ENCODE measurements around the gene FAXDC2.
"Not testable (repeated sequence)": the region's sequence is repeated elsewhere in the genome, so short reads cannot be mapped to it uniquely, and the experiment has no call there.

The FAXDC2 gene

GRCh38 chr5:154829181-154829588 is 21.2 kb downstream of the FAXDC2 start:
- DNase-seq: peak; percentile 25

DNA sequence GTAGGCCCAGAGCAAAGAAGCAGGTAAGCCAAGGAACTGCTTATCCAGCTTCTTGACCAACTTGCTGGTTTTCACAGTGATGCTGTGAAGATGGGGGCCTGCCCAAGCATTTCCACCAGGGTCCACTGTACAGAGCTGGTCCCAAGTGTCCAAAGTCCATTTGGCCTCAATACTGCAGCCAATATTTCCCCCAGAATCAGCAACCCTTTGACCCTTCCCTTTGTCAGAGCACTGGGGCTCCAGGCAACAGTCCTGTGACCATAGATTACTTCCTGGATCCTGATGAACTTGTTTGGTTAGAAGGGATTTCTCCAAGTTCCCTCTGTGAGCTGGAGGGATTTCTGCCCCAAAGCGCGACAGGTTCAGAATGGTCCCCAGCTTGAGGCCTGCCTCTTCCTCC is 26.3 kb downstream of the FAXDC2 start:
- no peak for DNase-seq

DNA sequence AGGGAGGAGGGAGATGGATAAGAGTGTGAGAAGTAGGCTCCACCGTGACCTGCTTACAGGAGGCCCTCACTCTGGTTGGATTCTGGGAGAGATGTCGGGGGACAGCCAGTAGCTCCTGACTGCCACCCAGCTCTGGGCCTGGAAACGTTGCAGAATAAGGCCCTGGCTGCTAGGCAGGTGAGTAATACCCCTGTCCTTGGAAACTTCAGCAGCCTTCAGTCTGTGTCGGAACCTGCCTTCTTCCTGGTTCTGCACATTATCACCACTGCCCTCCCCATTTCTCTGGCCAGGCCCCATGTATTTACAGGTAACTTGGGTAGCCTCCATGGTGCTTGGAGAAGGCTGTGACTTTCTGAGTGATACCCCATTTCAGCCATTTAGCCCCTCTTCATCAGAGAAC is 26.8 kb downstream of the FAXDC2 start:
- no peak for DNase-seq

DNA sequence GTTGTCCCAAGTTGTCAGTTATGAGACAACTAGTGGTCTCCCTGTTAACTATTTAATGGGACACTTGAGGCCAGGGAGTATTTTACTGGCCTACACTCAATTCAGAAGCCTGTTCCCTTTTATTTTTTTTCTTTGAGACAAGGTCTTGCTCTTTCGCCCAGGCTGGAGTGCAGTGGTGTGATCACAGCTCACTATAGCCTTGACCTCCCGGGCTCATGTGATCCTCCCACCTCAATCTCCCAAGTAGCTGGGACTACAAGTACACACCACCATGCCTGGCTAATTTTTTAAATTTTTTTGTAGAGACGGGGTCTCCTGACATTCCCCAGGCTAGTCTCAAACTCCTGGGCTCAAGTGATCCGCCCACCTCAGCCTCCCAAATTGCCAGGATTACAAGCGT is 27.5 kb downstream of the FAXDC2 start:
- not testable (repeated sequence) for DNase-seq

DNA sequence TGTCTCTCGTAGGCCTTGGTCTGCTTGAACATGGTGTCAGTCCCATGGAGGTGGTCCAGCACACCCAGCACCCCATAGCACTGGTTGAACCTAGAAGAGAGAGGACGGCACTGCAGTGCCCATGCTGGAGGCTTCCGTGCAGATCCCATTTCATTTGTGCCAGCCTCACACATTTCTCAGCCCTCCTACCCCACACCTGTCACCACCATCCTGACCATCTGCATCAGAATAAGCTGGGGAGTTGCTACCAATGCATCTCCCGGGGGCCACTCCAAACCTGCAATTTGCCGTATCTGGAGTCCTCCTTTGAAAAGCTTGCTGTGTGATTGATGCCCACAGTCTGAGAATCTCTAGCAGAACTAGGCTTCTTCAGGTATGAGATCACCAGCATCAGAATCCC is 30.0 kb downstream of the FAXDC2 start:
- DNase-seq: no peak

GRCh38 chr5:154819546-154819945 is 30.9 kb downstream of the FAXDC2 start:
- DNase-seq: no peak

DNA sequence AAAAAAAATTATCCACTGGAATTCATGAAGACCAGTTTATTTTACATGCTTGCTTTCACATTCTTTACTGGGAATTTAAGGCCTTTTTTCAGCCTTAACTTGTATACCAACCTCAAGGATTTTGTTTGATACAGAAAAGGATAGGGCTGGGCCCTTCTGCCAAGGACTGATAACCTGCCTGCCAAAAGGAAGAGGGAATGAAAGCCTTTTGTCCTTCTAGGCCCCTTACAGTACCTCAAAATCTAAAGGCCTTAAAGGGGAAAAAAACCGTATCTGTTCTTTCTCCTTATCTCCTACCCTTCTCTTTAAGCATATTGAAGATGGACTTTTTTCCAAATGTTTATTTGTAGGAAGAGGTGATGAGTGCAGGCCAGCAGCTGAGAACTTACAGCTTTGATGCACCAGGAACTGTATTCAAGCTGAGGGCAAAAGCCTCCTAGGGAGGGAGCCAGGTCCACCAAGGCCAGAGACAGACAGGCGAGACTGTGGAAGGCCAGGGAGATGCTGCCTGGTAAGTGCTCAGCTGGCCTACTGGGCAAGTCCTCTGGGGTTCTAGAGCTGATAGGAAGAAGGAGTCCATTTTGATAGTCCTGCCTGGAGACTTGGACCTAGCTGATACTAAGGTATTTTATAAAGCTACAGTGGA is 31.8 kb downstream of the FAXDC2 start:
- DNase-seq: no peak

DNA sequence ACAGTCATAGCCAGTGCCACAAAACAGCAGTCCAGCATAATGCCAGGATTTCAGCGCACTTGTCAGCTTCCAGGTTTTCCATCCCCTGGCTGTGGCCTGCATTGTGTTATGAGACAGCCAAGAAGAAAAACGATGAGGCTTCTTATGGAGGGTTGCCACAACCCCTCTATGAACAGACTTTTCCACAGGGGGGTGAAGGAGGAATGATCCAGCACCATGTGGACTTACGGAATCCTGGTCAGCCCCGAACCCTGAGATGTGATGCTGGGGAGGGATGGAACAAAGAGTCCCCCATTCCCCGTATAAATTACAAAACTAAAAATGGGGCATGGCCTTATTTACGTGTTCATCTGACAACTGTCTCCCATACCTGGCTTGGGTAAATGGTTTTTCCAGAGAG is 32.6 kb downstream of the FAXDC2 start:
- DNase-seq: no peak

DNA sequence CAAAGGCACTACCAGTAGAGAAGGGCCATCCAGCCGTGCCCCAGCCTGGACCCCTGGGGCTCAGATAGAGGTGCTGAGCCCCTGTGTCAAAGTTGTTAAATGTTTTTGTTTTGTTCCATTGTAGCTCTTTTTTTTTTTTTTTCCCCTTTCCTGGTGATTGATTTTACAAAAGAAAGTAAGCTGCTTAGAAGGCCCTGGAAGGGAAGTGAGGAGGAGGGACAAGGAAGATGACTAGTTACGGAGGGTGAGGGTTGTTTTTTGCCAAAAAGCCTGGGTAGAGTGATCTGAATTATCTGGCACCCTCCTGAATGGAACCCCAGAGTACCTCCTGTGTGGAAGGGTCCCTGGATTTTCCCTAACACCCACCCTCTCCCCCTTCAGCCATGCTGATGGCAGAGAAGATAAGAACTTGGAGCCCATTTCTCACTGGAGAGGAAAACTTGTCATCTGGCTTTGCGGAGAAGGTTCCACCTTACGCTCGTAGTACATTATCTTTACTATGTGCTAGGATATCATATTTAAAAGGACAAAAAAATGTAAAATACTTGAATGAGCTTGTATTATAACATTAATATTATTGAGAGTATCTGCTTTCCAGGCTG is 33.4 kb downstream of the FAXDC2 start:
- no peak for DNase-seq

DNA sequence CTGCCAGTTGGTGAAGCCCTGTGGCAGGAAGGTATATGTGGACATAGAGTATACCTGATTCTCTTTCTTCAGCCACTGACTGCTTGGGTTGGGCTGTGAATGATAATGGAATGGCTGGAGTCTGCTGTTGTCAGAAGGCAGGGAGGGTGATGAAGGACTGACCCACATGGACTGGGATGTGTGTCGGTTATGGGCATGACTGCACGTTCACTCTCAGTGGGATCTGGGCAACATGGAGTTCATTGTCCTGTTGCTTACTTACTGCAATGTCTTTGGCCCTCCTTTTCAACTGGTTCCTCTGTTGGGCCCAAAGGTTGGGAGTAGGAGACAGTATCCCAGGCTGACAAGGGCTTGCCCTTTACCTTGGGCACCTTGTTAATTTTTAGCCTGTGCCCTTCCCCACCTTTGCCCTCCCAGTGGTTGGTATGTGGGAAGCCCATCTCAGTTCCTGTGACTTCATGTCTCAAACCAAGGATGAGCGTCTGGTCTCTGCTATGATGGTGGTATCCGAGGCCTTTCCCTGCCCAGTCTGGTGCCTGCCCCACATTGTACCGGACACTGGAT is 34.6 kb downstream of the FAXDC2 start:
- DNase-seq: no peak

DNA sequence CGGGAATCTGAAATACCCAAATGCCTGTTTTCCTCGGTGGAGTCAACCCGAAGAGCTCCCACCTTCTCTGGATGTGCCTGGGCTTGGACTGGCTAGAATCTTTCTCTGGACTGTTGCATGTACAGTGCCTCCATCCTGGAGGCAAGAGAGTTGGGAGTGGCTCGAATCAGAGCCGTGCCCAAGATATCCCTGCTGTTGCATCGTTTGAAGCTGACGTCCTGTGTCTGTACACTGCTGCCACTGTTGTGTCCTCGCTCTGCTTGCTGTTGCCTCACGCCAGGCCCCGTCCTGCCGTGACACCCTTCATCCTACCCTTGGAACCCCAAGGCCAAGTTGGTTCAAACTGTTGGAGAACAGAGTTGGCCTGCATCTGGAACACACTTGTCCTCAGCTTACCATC is 35.4 kb downstream of the FAXDC2 start:
- DNase-seq: no peak

GRCh38 chr5:154813736-154814135 is 36.7 kb downstream of the FAXDC2 start:
- no peak for DNase-seq

GRCh38 chr5:154813158-154813557 is 37.2 kb downstream of the FAXDC2 start:
- no peak for DNase-seq

DNA sequence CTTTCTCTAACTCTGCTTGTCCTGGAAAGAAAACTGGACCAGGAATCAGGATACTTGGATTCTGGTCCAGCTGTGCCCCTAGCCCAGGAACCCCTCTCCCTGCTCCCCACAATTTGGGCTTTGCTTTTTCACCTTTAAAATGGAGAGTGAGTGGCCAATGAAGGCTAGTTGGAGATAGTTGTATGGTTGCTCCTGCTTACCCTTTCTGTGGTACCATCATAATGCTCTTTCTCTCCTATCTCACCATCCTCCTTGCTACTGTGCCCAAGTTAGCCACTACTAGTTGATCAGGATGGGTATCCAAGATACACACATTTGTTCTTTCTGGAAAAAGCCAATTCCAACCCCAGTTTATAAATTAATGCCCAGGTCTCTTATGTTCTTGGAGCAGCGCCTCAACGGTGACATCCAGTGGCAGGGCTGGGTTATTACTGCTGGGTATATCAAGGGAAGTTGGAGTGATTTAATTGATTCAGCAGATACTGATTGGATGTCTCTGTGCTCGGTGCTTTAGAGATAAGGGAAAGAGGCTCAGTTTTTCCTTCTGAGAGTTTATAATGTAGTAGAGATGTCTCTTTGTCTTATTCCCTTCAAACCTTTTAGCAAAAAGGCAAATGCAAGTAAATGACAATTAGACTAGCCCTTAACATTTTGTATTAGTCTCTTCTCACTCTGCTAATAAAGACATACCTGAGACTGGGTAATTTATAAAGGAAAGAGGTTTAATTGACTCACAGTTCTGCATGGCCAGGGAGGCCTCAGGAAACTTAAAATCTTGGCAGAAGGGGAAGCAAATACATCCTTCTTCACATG is 38.5 kb downstream of the FAXDC2 start:
- DNase-seq: peak; percentile 18

DNA sequence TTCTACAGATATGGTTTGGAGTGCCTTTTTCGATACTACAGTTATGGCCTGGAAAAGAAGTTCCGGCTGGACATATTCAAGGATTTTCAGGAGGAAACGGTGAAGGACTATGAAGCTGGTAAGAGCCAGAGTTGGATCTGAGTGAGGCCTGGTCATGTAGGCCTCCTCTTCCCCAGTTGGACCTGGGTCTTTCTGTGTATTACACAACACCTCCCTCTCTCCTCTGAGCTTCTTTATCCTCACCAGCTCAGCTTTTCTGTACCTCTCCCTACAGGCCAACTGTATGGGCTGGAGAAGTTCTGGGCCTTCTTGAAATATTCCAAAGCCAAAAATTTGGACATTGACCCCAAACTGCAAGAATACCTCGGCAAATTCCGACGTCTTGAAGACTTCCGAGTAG is 39.2 kb downstream of the FAXDC2 start:
- DNase-seq: no peak

GRCh38 chr5:154806176-154806575 is 44.2 kb downstream of the FAXDC2 start:
- DNase-seq: no peak

- DNase-seq: no peak
These were observed 48.4 kb downstream of the FAXDC2 start for GRCh38 chr5:154802050-154802449.

DNA sequence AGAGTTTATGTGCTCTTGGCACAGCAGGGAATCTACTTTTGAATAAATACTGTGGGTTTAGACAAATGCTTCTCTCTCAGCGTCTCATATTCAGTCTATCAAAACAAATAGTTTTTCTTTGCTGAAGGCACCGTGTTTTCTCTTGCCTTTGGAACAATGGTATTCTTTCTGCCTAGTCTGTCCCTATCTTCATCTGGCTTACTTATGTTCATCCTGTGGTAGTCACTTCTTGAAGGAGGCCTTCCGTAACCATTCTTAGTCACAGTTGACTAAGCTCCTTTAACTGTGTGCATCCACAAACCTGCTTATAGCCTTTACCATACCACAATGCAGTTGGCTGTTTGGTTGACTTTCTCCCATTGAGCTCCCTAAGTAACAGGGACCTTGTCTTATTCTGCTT is 49.3 kb downstream of the FAXDC2 start:
- no peak for DNase-seq

- DNase-seq: no peak
These were observed 49.8 kb downstream of the FAXDC2 start for GRCh38 chr5:154800582-154800981.

- DNase-seq: no peak
These were observed 52.6 kb downstream of the FAXDC2 start for GRCh38 chr5:154797762-154798161.

- DNase-seq: no peak
These were observed 55.2 kb downstream of the FAXDC2 start for GRCh38 chr5:154795235-154795596.

DNA sequence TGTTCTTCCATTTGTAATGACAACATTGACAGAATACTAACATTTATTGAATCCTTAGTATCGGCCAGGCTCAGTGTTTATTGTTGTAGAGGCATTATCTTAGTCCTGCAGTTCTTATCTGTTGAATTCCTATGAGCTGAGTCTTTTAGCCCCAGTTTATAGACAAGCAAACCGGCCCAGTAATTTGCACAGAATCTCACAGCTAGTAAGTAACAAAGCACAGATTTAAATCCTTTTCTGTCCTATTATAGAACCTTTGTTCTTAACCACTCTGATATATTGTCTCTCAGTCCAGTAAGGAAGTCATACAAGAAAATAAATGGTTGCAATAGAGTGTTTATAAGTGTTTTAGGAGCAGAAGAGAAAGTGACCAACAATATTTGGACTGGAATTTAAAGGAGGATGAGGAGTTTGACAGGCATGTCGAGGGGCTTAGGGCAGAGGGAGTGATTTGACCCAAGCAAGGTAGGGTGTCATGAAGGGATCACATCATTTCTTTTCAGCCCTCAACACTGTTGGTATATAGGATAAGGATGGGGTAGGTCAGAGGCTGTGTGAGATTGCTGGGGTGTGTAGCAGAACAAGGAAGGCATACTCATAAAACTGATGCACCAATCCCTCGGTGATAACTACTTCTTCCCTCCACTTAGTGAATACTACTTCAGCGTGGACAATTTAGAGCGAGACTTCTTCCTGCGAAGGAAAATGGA is 55.7 kb downstream of the FAXDC2 start:
- DNase-seq: no peak

All from NCI-H510A treated with DMSO at 0.1 percent for 48 hours (cell line).